A673 (cell line): ENCODE results near the gene DAPK1. TPM values are rescaled to one million over a fixed set of nuclear protein-coding genes. Genes with fewer than 3 reads are reported as not detected.

Experiments
- BruUV-seq: library from RNA; stranded (reverse); fragments of 400-500 nt; replicated peaks from 2 replicates; lab custom pipeline; 2021; lab: Mats Ljungman, UMichigan
- CTCF ChIA-PET: fragments of 300-600 bp; sonication (Branson Sonifier 250); formaldehyde crosslinking; loops from one replicate; lab custom pipeline; 2022; ENCODE audit warnings: antibody characterized with exemption; lab: Charles Lee
- POLR2A ChIA-PET: fragments of 300-600 bp; sonication (Branson Sonifier 250); formaldehyde crosslinking; loops from one replicate; lab custom pipeline; 2022; ENCODE audit warnings: antibody characterized with exemption; ENCODE audit not compliant: low non-redundant PET; lab: Charles Lee
- DNase-seq: peaks from one replicate; pipeline ENCODE4 v3.0.0-alpha.2; 2015; ENCODE audit warnings: low spot score
- H3K27ac ChIP-seq: fragments of 200-600 bp; sonication (generic); 2 replicates; pipeline ENCODE4 v1.5.1; 2016; ENCODE audit warnings: mixed run types, low read depth, mild to moderate bottlenecking, mixed read lengths, antibody characterized with exemption, low read length; ENCODE audit not compliant: poor library complexity, severe bottlenecking
- H3K27me3 ChIP-seq: fragments of 200-600 bp; sonication (generic); replicated peaks from 2 replicates; pipeline ENCODE4 v1.6.1; 2017; ENCODE audit warnings: mixed run types, low read depth, mild to moderate bottlenecking, mixed read lengths, antibody characterized with exemption, low read length; ENCODE audit not compliant: insufficient read depth, poor library complexity
- H3K36me3 ChIP-seq: fragments of 200-600 bp; sonication (generic); 2 replicates; pipeline ENCODE4 v1.6.1; 2016; ENCODE audit warnings: mixed run types, mild to moderate bottlenecking, mixed read lengths, antibody characterized with exemption, low read length; ENCODE audit not compliant: insufficient read depth, poor library complexity, severe bottlenecking
- H3K4me1 ChIP-seq: fragments of 200-600 bp; sonication (generic); 2 replicates; pipeline ENCODE4 v1.6.1; 2017; ENCODE audit warnings: mixed run types, mild to moderate bottlenecking, mixed read lengths, antibody characterized with exemption, low read length; ENCODE audit not compliant: insufficient read depth, poor library complexity, severe bottlenecking
- H3K4me3 ChIP-seq: fragments of 200-600 bp; sonication (generic); 2 replicates; pipeline ENCODE4 v1.5.1; 2016; ENCODE audit warnings: low read depth, mixed run types, mild to moderate bottlenecking, mixed read lengths, low read length; ENCODE audit not compliant: poor library complexity, severe bottlenecking
- H3K9me3 ChIP-seq: fragments of 200-600 bp; sonication (generic); 2 replicates; pipeline ENCODE4 v1.6.1; 2016; ENCODE audit warnings: mixed run types, low read depth, mild to moderate bottlenecking, mixed read lengths, antibody characterized with exemption, low read length; ENCODE audit not compliant: poor library complexity, severe bottlenecking
- CTCF ChIP-seq: fragments of 300-800, 200-600 bp; sonication (generic); conservative IDR thresholded peaks from 2 replicates; pipeline ENCODE4 v1.5.1; 2017; ENCODE audit warnings: low read depth, mild to moderate bottlenecking, antibody characterized with exemption, low read length, moderate library complexity, mixed read lengths
- EZH2 ChIP-seq: fragments of 200-600 bp; sonication (generic); IDR thresholded peaks from 2 replicates; pipeline ENCODE4 v1.6.1; 2017; ENCODE audit warnings: borderline replicate concordance, low read depth, mild to moderate bottlenecking, mixed read lengths, antibody characterized with exemption, low read length; ENCODE audit not compliant: poor library complexity, severe bottlenecking
- intact Hi-C: fragments of 100-400 bp; cut with micrococcal nuclease; formaldehyde crosslinking; loops from one replicate; pipeline ENCODE4 v1.10.0; 2022; ENCODE audit not compliant: unreplicated experiment
- total RNA-seq: library from RNA; stranded (reverse); gene quantifications from 2 replicates; pipeline ENCODE4 v1.2.3, GENCODE V29; 2021

Gene DAPK1
- total RNA-seq, 1 experiment from 2014 or later = 380 TPM

GRCh38 chr9:87618931-87619330, 121.3 kb downstream of the DAPK1 start:
- CTCF ChIA-PET = no interaction called here
- no peak for TF ChIP-seq CTCF
- TF ChIP-seq EZH2 = no peak
- no peak for DNase-seq
- POLR2A ChIA-PET = interaction anchor here (0.6 kb wide), 1 partner anchor 643 kb away, joined by 3 read pairs; no protein-coding TSS in a partner anchor
- Histone ChIP-seq H3K36me3 (peaks cover 76% of the 10 kb centered on the region), H3K4me1 (peaks cover 26% of the 10 kb centered on the region), H3K4me3 (no peak overlapping the region), H3K9me3 (no peaks in the 10 kb centered on the region), H3K27me3 (no peaks in the 10 kb centered on the region), H3K27ac (no peak overlapping the region)
- intact Hi-C loops = no loop called here
- BruUV-seq = no TSS peak

- peaks cover 76% of the 10 kb centered on the region for H3K36me3 ChIP-seq
- peaks cover 26% of the 10 kb centered on the region for H3K4me1 ChIP-seq
These were observed 121.7 kb downstream of the DAPK1 start for GRCh38 chr9:87619346-87619745.

GRCh38 chr9:87620731-87621322, 123.2 kb downstream of the DAPK1 start:
- no peaks in the 10 kb centered on the region for H3K9me3 ChIP-seq
- no peak overlapping the region for H3K4me3 ChIP-seq
- POLR2A ChIA-PET = no interaction called here
- no TSS peak for BruUV-seq
- TF ChIP-seq EZH2 = no peak
- no peak for TF ChIP-seq CTCF
- H3K36me3 ChIP-seq = peaks cover 76% of the 10 kb centered on the region
- DNase-seq = no peak
- CTCF ChIA-PET = no interaction called here
- intact Hi-C loops = no loop called here
- H3K27me3 ChIP-seq = no peaks in the 10 kb centered on the region
- no peak overlapping the region for H3K27ac ChIP-seq
- peaks cover 26% of the 10 kb centered on the region for H3K4me1 ChIP-seq

More at GRCh38 chr9:87619346-87619745, 121.7 kb downstream of the DAPK1 start:
- Histone ChIP-seq H3K27ac (no peak overlapping the region), H3K9me3 (no peaks in the 10 kb centered on the region), H3K4me3 (no peak overlapping the region), H3K27me3 (no peaks in the 10 kb centered on the region)
- POLR2A ChIA-PET = no interaction called here
- CTCF ChIA-PET = no interaction called here
- no peak for DNase-seq
- intact Hi-C loops = no loop called here
- TF ChIP-seq CTCF (no peak), EZH2 (no peak)
- BruUV-seq = no TSS peak
